Adrenal gland (tissue), 12 donors: ENCODE data around the gene SMO. TPM values are rescaled to one million over a fixed set of nuclear protein-coding genes. Genes with fewer than 3 reads are reported as not detected.

Experiments
- DNase-seq, 7 donors: peaks; one replicate each; pipeline ENCODE4 v3.0.0-alpha.2; 2019 to 2020
- H3K27ac ChIP-seq, 5 donors: fragments of 200-600 bp; sonication (generic) in 4 of 5; 1 replicate in 3 of 5; 2 replicates in 2 of 5; pipeline versions ENCODE4 v1.5.1 to v1.8.0; 2016 to 2020; ENCODE audit warnings: mild to moderate bottlenecking in 1 of 5
- H3K27me3 ChIP-seq: fragments of 200-600 bp; 2 replicates; pipeline ENCODE4 v1.8.0; 2021
- H3K36me3 ChIP-seq, 2 donors: fragments of 200-600 bp; replicated peaks in 1 of 2; 1 replicate in 1 of 2; 2 replicates in 1 of 2; pipeline versions ENCODE4 v1.5.1 to v1.8.0; 2018 to 2022
- H3K4me1 ChIP-seq, 2 donors: fragments of 200-600 bp; replicated peaks in 1 of 2; 1 replicate in 1 of 2; 2 replicates in 1 of 2; pipeline versions ENCODE4 v1.5.1 to v1.8.0; 2018 to 2021
- H3K4me3 ChIP-seq, 4 donors: fragments of 200-600 bp; sonication (generic) in 3 of 4; one replicate each; pipeline ENCODE4 v1.5.1; 2016 to 2018
- H3K9me3 ChIP-seq, 3 donors: fragments of 200-600 bp; sonication (generic) in 1 of 3; replicated peaks in 1 of 3; 1 replicate in 2 of 3; 2 replicates in 1 of 3; pipeline versions ENCODE4 v1.5.1 to v1.8.0; 2016 to 2021
- POLR2A ChIP-seq, 2 donors: fragments of 450-650 bp; IDR thresholded peaks; one replicate each; pipeline ENCODE4 v1.6.1; 2017; ENCODE audit warnings: antibody characterized with exemption in 2 of 2, mild to moderate bottlenecking in 2 of 2, moderate library complexity in 1 of 2
- WGBS, 4 donors: extraction: QIAGEN DNeasy Blood & Tissue Kit in 2 of 4; methylation state at CpG; one replicate each; pipeline versions ENCODE4 v1.1.5 to v1.1.7; 2013 to 2017; 5-methylcytosine and 5-hydroxymethylcytosine counted together
- intact Hi-C, 2 donors: fragments of 100-400 bp; cut with DNase I; formaldehyde crosslinking; loops; one replicate each; pipeline versions ENCODE4 v1.14.1 to v1.15.0; 2022 to 2023
- polyA plus RNA-seq, 3 donors: library from polyadenylated mRNA; stranded (reverse); fragments of 200-250 nt in 2 of 3; fragments of 350-450 nt in 1 of 3; fragmentation: Illumina TruSeq in 1 of 3; extraction: RNeasy Lipid Tissue Mini Kit (QIAGEN cat#74804) in 1 of 3; gene quantifications; one replicate each; pipeline ENCODE4 v1.2.3, GENCODE V29; 2013 to 2014
- total RNA-seq, 9 donors: library from RNA; depleted of rRNA in 4 of 9; stranded (reverse); fragments of >200 nt in 4 of 9; fragments of 120-200 nt in 1 of 9; fragmentation: NEBNext Ultra II Directional in 1 of 9; extraction: Animal tissue kit (Norgen Biotek cat#: 25700) in 1 of 9; gene quantifications; one replicate each; pipeline versions ENCODE4 v1.1.0 to v1.2.4, GENCODE V29; 2013 to 2023
- TF ChIP-seq, protein P1 (sequence below), 6 experiments: fragments of 450-650 bp in 4 of 6; fragments of 200-600 bp in 2 of 6; sonication (generic) in 1 of 6; IDR thresholded peaks; 1 replicate in 5 of 6; 2 replicates in 1 of 6; pipeline versions ENCODE4 v1.5.1 to v1.8.0; 2016 to 2021; ENCODE audit warnings: antibody characterized with exemption in 6 of 6, mild to moderate bottlenecking in 2 of 6, moderate library complexity in 1 of 6
- donor health status: healthy with polysubstance abuse.
- donor health status: Bipolar disorder and iron deficiency.
- donor health status: DM: yes; HTN: yes; CAD: no.
- donor health status: DM: no; HTN: no; CAD: no.
- donor health status: DM: no; HTN: no; CAD: no.
- donor health status: DM: yes; HTN: yes; CAD: no.

SMO gene
- total and polyA plus RNA-seq, 12 donors: 2.5 to 23.9 (median 9.4) TPM

- Histone ChIP-seq H3K4me1 (peaks cover 5 to 18% of the 10 kb centered on the region in 2 donors), H3K36me3 (no peaks in the 10 kb centered on the region), H3K27me3 (no peaks in the 10 kb centered on the region), H3K4me3 (no peak overlapping the region), H3K27ac (no peak overlapping the region), H3K9me3 (no peaks in the 10 kb centered on the region)
- 83 to 95% (median 92%) methylated on average over 2 of the region's 2 CpGs for WGBS, 4 donors
- TF ChIP-seq POLR2A (IDR thresholded peaks at IDR 0.05): no peak
- TF ChIP-seq, protein P1, sequence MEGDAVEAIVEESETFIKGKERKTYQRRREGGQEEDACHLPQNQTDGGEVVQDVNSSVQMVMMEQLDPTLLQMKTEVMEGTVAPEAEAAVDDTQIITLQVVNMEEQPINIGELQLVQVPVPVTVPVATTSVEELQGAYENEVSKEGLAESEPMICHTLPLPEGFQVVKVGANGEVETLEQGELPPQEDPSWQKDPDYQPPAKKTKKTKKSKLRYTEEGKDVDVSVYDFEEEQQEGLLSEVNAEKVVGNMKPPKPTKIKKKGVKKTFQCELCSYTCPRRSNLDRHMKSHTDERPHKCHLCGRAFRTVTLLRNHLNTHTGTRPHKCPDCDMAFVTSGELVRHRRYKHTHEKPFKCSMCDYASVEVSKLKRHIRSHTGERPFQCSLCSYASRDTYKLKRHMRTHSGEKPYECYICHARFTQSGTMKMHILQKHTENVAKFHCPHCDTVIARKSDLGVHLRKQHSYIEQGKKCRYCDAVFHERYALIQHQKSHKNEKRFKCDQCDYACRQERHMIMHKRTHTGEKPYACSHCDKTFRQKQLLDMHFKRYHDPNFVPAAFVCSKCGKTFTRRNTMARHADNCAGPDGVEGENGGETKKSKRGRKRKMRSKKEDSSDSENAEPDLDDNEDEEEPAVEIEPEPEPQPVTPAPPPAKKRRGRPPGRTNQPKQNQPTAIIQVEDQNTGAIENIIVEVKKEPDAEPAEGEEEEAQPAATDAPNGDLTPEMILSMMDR (IDR thresholded peaks at IDR 0.05): no peak
- DNase-seq: no peak
- intact Hi-C loops: loop anchor here in 1 of 2 donors (10.0 kb wide), 1 partner anchor 46 kb away; no protein-coding TSS in a partner anchor
Measured at GRCh38 chr7:129228633-129229032, 40.2 kb downstream of the SMO start.

GRCh38 chr7:129231666-129232065, 43.2 kb downstream of the SMO start:
- no peak for DNase-seq
- TF ChIP-seq POLR2A (IDR thresholded peaks at IDR 0.05): no peak
- TF ChIP-seq, protein P1 (IDR thresholded peaks at IDR 0.05): no peak
- Histone ChIP-seq H3K9me3 (no peaks in the 10 kb centered on the region), H3K36me3 (no peaks in the 10 kb centered on the region), H3K27ac (no peak overlapping the region), H3K4me3 (no peak overlapping the region), H3K4me1 (peaks cover under 1 to 3% of the 10 kb centered on the region in 2 donors), H3K27me3 (no peaks in the 10 kb centered on the region)
- intact Hi-C loops: no loop called here
- WGBS, 4 donors: 56 to 96% (median 82%) methylated on average over 5 of the region's 5 CpGs

- Histone ChIP-seq H3K4me3 (no peak overlapping the region), H3K27ac (no peak overlapping the region), H3K27me3 (no peaks in the 10 kb centered on the region), H3K36me3 (no peaks in the 10 kb centered on the region), H3K9me3 (no peaks in the 10 kb centered on the region), H3K4me1 (no peaks in the 10 kb centered on the region)
- intact Hi-C loops: no loop called here
- 84 to 91% (median 86%) methylated on average over 8 of the region's 8 CpGs for whole genome bisulfite sequencing, 4 donors
- TF ChIP-seq, protein P1 (IDR thresholded peaks at IDR 0.05): no peak
- no peak for TF ChIP-seq POLR2A (IDR thresholded peaks at IDR 0.05)
- no peak for DNase-seq
Measured at GRCh38 chr7:129238546-129238945, 50.1 kb downstream of the SMO start.

DNA sequence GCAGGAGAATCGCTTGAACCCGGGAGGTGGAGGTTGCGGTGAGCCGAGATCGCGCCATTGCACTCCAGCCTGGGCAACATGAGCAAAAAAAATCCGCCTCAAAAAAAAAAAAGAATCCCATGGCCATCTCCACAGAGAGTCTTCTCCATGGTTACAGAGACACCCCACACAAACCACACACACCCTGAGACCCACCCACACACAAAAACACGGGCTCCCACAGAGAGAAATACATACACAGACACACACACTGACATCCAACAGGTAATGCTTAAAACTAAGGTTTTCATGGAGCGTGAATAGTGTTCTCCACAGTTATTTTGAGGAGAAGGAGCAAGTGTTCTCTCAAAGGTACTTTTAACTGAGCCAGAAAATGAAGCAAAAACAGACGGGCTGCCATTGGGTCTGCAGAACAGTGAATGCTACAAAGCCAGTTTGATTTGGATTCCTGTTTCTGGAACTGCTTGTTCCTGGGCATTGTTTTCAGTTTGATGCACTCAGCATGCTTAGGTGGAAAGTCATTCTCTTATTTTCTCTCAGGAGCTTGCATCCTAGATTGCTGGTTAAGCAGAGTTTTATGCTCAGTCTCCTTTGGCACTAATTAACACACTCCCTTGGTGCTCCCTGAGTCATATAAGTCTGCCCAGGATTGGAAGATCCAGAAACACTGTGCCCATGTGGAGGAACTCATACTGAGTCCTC, 51.8 kb downstream of the SMO start:
- Histone ChIP-seq H3K36me3 (no peaks in the 10 kb centered on the region), H3K27ac (no peak overlapping the region), H3K4me1 (no peaks in the 10 kb centered on the region), H3K9me3 (no peaks in the 10 kb centered on the region), H3K27me3 (no peaks in the 10 kb centered on the region), H3K4me3 (no peak overlapping the region)
- TF ChIP-seq POLR2A (IDR thresholded peaks at IDR 0.05): no peak
- TF ChIP-seq, protein P1 (IDR thresholded peaks at IDR 0.05): no peak
- intact Hi-C loops: no loop called here
- WGBS, 4 donors: 92 to 95% (median 94%) methylated on average over 10 of the region's 10 CpGs
- no peak for DNase-seq
